CD14-positive monocyte (primary cell): ENCODE data around the gene TASOR2. TPM values are rescaled to one million over a fixed set of nuclear protein-coding genes. Genes with fewer than 3 reads are reported as not detected.

Source experiments
- DNase-seq, 3 donors: peaks; one replicate each; pipeline ENCODE4 v3.0.0-alpha.2; 2011 to 2022
- H2AFZ ChIP-seq: 2 replicates; pipeline ENCODE4 v1.6.0; 2012; ENCODE audit warnings: mild to moderate bottlenecking, low read depth, low read length, inconsistent platforms; ENCODE audit not compliant: insufficient read depth, poor library complexity, severe bottlenecking
- H3K27ac ChIP-seq, 2 donors: 1 replicate in 1 of 2; 2 replicates in 1 of 2; pipeline ENCODE4 v1.5.1; 2012 to 2013; ENCODE audit warnings: low read length in 2 of 2, control low read depth in 1 of 2, inconsistent platforms in 1 of 2, low read depth in 1 of 2, mild to moderate bottlenecking in 1 of 2
- H3K27me3 ChIP-seq, 2 donors: one replicate each; pipeline versions ENCODE4 v1.6.0 to v1.6.1; 2011 to 2013; ENCODE audit warnings: low read length in 2 of 2; ENCODE audit not compliant: control insufficient read depth in 2 of 2, insufficient read depth in 2 of 2
- H3K36me3 ChIP-seq, 2 donors: replicated peaks in 1 of 2; 1 replicate in 1 of 2; 2 replicates in 1 of 2; pipeline versions ENCODE4 v1.5.1 to v1.6.1; 2012 to 2013; ENCODE audit warnings: low read length in 2 of 2, control low read depth in 1 of 2, inconsistent platforms in 1 of 2, mild to moderate bottlenecking in 1 of 2; ENCODE audit not compliant: insufficient read depth in 2 of 2, control insufficient read depth in 1 of 2
- H3K4me1 ChIP-seq, 2 donors: 1 replicate in 1 of 2; 2 replicates in 1 of 2; pipeline versions ENCODE4 v1.5.1 to v1.6.1; 2012 to 2013; ENCODE audit warnings: low read length in 2 of 2, control low read depth in 1 of 2, inconsistent platforms in 1 of 2, mild to moderate bottlenecking in 1 of 2, moderate library complexity in 1 of 2; ENCODE audit not compliant: insufficient read depth in 2 of 2, control insufficient read depth in 1 of 2
- H3K4me2 ChIP-seq: replicated peaks from 2 replicates; pipeline ENCODE3; 2012; ENCODE audit warnings: low read length, moderate library complexity, mild to moderate bottlenecking; ENCODE audit not compliant: poor library complexity, severe bottlenecking; ENCODE audit errors: extremely low read depth
- H3K4me3 ChIP-seq, 3 experiments: fragments of 200-600 bp in 1 of 3; sonication (generic) in 1 of 3; replicated peaks in 1 of 3; 1 replicate in 2 of 3; 2 replicates in 1 of 3; pipeline ENCODE4 v1.5.1; 2011 to 2013; ENCODE audit warnings: low read length in 3 of 3, mild to moderate bottlenecking in 3 of 3, control low read depth in 2 of 3, low read depth in 2 of 3, inconsistent platforms in 1 of 3, moderate library complexity in 1 of 3
- H3K79me2 ChIP-seq: 2 replicates; pipeline ENCODE4 v1.6.0; 2012; ENCODE audit warnings: mild to moderate bottlenecking, control low read depth, inconsistent platforms, low read length, moderate library complexity; ENCODE audit not compliant: insufficient read depth
- H3K9ac ChIP-seq: 2 replicates; pipeline ENCODE4 v1.6.0; 2017; ENCODE audit warnings: low read length, mild to moderate bottlenecking; ENCODE audit not compliant: insufficient read depth, poor library complexity, severe bottlenecking
- H3K9me3 ChIP-seq, 2 donors: replicated peaks in 1 of 2; 1 replicate in 1 of 2; 2 replicates in 1 of 2; pipeline versions ENCODE4 v1.5.1 to v1.6.1; 2012 to 2013; ENCODE audit warnings: low read length in 2 of 2, control low read depth in 1 of 2; ENCODE audit not compliant: control insufficient read depth in 1 of 2, insufficient read depth in 1 of 2
- H4K20me1 ChIP-seq: 2 replicates; pipeline ENCODE4 v1.6.0; 2012; ENCODE audit warnings: mild to moderate bottlenecking, low read length, control low read depth, moderate library complexity; ENCODE audit not compliant: insufficient read depth
- H3K27ac Mint-ChIP-seq, 7 donors: one replicate each; pipeline ENCODE4 v1.8.0; 2020; ENCODE audit warnings: mild to moderate bottlenecking in 7 of 7, mixed read lengths in 7 of 7, moderate library complexity in 6 of 7, inconsistent platforms in 2 of 7
- H3K27me3 Mint-ChIP-seq, 3 donors: one replicate each; pipeline ENCODE4 v1.8.0; 2021 to 2022; ENCODE audit warnings: low read depth in 3 of 3, mild to moderate bottlenecking in 3 of 3, mixed read lengths in 3 of 3, moderate library complexity in 3 of 3, inconsistent platforms in 1 of 3
- H3K36me3 Mint-ChIP-seq, 2 donors: one replicate each; pipeline ENCODE4 v1.8.0; 2020; ENCODE audit warnings: mixed read lengths in 2 of 2, inconsistent platforms in 1 of 2, mild to moderate bottlenecking in 1 of 2
- H3K4me1 Mint-ChIP-seq: one replicate; pipeline ENCODE4 v1.8.0; 2020; ENCODE audit warnings: mild to moderate bottlenecking, mixed read lengths
- H3K4me3 Mint-ChIP-seq, 2 donors: one replicate each; pipeline ENCODE4 v1.8.0; 2020; ENCODE audit warnings: mild to moderate bottlenecking in 2 of 2, mixed read lengths in 2 of 2, moderate library complexity in 1 of 2
- H3K9me3 Mint-ChIP-seq, 7 donors: one replicate each; pipeline ENCODE4 v1.8.0; 2020 to 2022; ENCODE audit warnings: mixed read lengths in 7 of 7, mild to moderate bottlenecking in 6 of 7, moderate library complexity in 6 of 7, inconsistent platforms in 2 of 7
- WGBS: methylation state at CpG from one replicate; pipeline ENCODE4 v1.1.5; 2013; ENCODE audit warnings: missing lambda C conversion rate; ENCODE audit not compliant: insufficient coverage; 5-methylcytosine and 5-hydroxymethylcytosine counted together
- intact Hi-C, 2 donors: fragments of 100-400 bp; cut with micrococcal nuclease; formaldehyde crosslinking; loops; one replicate each; pipeline versions ENCODE4 v1.15.0 to v1.15.1; 2023
- polyA plus RNA-seq, 3 donors: library from polyadenylated mRNA; depleted of rRNA in 1 of 3; unstranded in 2 of 3; stranded (reverse) in 1 of 3; fragments of 300-500 nt in 2 of 3; fragments of >200 nt in 1 of 3; fragmentation: Illumina TruSeq in 2 of 3; gene quantifications; 1 replicate in 2 of 3; 2 replicates in 1 of 3; pipeline ENCODE4 v1.2.3, GENCODE V29; 2012 to 2021
- TF ChIP-seq, protein P1 (sequence below): fragments of 200-600 bp; IDR thresholded peaks from one replicate; pipeline ENCODE4 v1.8.0; 2022; ENCODE audit warnings: antibody characterized with exemption, mild to moderate bottlenecking

TASOR2 gene
- polyA plus RNA-seq, 3 donors: 3.2 to 12.3 (median 9.5) TPM

DNA sequence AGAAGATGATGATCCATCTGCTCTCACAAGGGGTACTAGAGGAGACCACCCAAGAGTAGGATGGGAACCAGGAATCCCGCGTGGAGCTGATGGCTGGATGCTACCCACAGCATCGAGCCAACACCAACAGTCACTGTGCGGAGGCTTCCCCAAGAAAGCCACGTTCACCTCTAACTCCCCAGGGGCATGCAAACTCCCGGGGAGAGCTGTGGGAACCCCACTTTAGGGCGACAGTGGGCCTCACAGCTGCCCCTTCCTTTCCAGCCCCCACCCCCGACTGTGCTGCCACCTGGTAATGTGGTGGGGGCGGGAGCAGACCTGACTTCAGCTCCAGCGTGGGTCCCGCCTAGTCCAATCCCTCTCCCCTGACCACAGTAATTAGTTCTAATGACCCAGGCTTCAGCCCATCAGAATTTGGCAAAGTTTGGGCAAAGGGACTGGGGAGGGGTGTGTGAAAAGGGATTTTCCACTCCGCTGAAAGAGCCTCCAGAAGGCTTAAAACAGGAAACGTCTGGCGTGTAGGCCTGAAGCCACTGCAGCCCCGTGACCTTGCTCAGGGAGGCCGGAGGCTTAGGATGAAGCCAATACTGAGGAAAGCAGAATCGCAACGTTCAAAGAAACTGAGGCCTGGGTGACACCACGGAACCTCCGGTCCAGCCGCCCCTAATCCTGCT, 38.6 kb upstream of the TASOR2 start:
- H3K27ac ChIP-seq: no peak overlapping the region
- intact Hi-C loops: no loop called here
- H3K27ac Mint-ChIP-seq: no peak overlapping the region

DNA sequence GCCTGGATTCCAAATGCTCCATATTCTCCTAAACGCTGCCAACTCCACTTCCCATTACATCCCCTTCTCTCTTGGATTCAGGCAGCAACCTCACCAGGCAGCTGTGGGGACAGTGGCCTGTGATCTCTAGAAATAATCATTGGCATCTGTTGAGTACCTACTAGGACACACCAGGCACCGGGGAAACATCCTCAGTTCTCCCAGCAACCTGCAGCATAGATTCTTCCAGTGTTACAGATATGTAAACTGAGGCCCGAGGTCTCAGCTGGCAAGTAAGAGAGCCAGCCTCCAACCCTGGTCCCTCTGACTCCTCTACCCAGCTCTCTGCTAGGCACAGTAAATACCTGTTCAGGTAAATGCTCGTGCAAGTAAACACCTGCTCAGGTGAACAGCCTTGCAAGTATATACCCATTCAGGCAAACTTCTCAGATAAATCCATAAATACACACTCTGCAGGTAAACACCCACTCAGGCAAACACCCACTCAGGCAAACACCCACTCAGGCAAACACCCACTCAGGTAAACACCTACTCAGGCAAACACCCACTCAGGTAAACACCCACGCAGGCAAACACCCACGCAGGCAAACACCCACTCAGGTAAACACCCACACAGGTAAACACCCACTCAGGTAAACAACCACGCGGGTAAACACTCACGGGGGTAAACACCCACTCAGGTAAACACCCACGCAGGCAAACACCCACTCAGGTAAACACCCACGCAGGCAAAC, 37.0 kb upstream of the TASOR2 start:
- H3K27me3 ChIP-seq: no peaks in the 10 kb centered on the region
- Mint-ChIP-seq H3K27ac (peak overlapping the region in 1 of 7 donors; percentile 30), H3K4me3 (no peak overlapping the region), H3K36me3 (peaks cover 77 to 91% of the 10 kb centered on the region in 2 donors), H3K27me3 (peaks cover 0 to 2% (median 0%) of the 10 kb centered on the region in 3 donors), H3K9me3 (peaks cover 0 to 3% (median 0%) of the 10 kb centered on the region in 7 donors), H3K4me1 (no peaks in the 10 kb centered on the region)
- H3K4me2 ChIP-seq: no peak overlapping the region
- peaks cover 64 to 95% of the 10 kb centered on the region in 2 donors for H3K36me3 ChIP-seq
- intact Hi-C loops: no loop called here
- no peaks in the 10 kb centered on the region for H3K79me2 ChIP-seq
- no peaks in the 10 kb centered on the region for H4K20me1 ChIP-seq
- TF ChIP-seq, protein P1, sequence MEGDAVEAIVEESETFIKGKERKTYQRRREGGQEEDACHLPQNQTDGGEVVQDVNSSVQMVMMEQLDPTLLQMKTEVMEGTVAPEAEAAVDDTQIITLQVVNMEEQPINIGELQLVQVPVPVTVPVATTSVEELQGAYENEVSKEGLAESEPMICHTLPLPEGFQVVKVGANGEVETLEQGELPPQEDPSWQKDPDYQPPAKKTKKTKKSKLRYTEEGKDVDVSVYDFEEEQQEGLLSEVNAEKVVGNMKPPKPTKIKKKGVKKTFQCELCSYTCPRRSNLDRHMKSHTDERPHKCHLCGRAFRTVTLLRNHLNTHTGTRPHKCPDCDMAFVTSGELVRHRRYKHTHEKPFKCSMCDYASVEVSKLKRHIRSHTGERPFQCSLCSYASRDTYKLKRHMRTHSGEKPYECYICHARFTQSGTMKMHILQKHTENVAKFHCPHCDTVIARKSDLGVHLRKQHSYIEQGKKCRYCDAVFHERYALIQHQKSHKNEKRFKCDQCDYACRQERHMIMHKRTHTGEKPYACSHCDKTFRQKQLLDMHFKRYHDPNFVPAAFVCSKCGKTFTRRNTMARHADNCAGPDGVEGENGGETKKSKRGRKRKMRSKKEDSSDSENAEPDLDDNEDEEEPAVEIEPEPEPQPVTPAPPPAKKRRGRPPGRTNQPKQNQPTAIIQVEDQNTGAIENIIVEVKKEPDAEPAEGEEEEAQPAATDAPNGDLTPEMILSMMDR: no peak
- H3K9me3 ChIP-seq: no peaks in the 10 kb centered on the region
- no peak for DNase-seq
- H2AFZ ChIP-seq: no peak overlapping the region
- H3K4me1 ChIP-seq: no peaks in the 10 kb centered on the region
- H3K9ac ChIP-seq: no peak overlapping the region
- H3K4me3 ChIP-seq: no peak overlapping the region
- 96% methylated on average over 11 of the region's 11 CpGs for WGBS
- H3K27ac ChIP-seq: no peak overlapping the region

More for the DNA sequence above, 38.6 kb upstream of the TASOR2 start:
- Histone ChIP-seq H4K20me1 (no peaks in the 10 kb centered on the region), H3K4me2 (no peak overlapping the region), H3K36me3 (peaks cover 70 to 96% of the 10 kb centered on the region in 2 donors), H3K27me3 (no peaks in the 10 kb centered on the region), H3K79me2 (no peaks in the 10 kb centered on the region), H3K4me3 (no peak overlapping the region), H3K9me3 (no peaks in the 10 kb centered on the region), H3K4me1 (no peaks in the 10 kb centered on the region), H2AFZ (no peak overlapping the region), H3K9ac (no peak overlapping the region)
- DNase-seq: no peak
- H3K4me1 Mint-ChIP-seq: no peaks in the 10 kb centered on the region
- H3K36me3 Mint-ChIP-seq: peaks cover 85 to 96% of the 10 kb centered on the region in 2 donors
- whole genome bisulfite sequencing: 33% methylated on average over 10 of the region's 21 CpGs
- TF ChIP-seq, protein P1: no peak
- no peak overlapping the region for H3K4me3 Mint-ChIP-seq
- H3K9me3 Mint-ChIP-seq: peaks cover 0 to 3% (median 0%) of the 10 kb centered on the region in 7 donors
- H3K27me3 Mint-ChIP-seq: peaks cover 0 to 1% (median 0%) of the 10 kb centered on the region in 3 donors
